Testis (tissue), 3 donors: Measurements from ENCODE around the gene RERE. TPM values are rescaled to one million over a fixed set of nuclear protein-coding genes. Genes with fewer than 3 reads are reported as not detected.

ENCODE experiments used
- DNase-seq: peaks from one replicate; pipeline ENCODE4 v3.0.0-alpha.2; 2019
- H3K27ac ChIP-seq, 2 donors: fragments of 200-600 bp; sonication (generic); one replicate each; pipeline ENCODE4 v1.5.1; 2019
- H3K27me3 ChIP-seq: fragments of 200-600 bp; sonication (generic); one replicate; pipeline ENCODE4 v1.5.1; 2019
- H3K36me3 ChIP-seq: fragments of 200-600 bp; sonication (generic); one replicate; pipeline ENCODE4 v1.5.1; 2017; ENCODE audit warnings: low read depth; ENCODE audit errors: missing control alignments
- H3K4me1 ChIP-seq: fragments of 200-600 bp; sonication (generic); one replicate; pipeline ENCODE4 v1.5.1; 2019
- H3K4me3 ChIP-seq, 2 donors: fragments of 200-600 bp; sonication (generic); one replicate each; pipeline ENCODE4 v1.5.1; 2017 to 2019
- H3K9me3 ChIP-seq: fragments of 200-600 bp; sonication (generic); one replicate; pipeline ENCODE4 v1.5.1; 2017
- CTCF ChIP-seq, 3 experiments: fragments of 450-650 bp in 2 of 3; fragments of 200-600 bp in 1 of 3; sonication (generic) in 1 of 3; IDR thresholded peaks; one replicate each; pipeline ENCODE4 v1.5.1; 2016 to 2019; ENCODE audit warnings: antibody characterized with exemption in 3 of 3, mild to moderate bottlenecking in 2 of 3, moderate library complexity in 1 of 3
- POLR2A ChIP-seq: fragments of 450-650 bp; IDR thresholded peaks from one replicate; pipeline ENCODE4 v1.6.1; 2017; ENCODE audit warnings: antibody characterized with exemption, mild to moderate bottlenecking, moderate library complexity
- WGBS, 2 donors: methylation state at CpG; one replicate each; pipeline ENCODE4 v1.1.5; 2018; 5-methylcytosine and 5-hydroxymethylcytosine counted together
- intact Hi-C: fragments of 100-400 bp; cut with DNase I; formaldehyde crosslinking; loops from one replicate; pipeline ENCODE4 v1.15.1; 2023; ENCODE audit warnings: low total_unique reads
- polyA plus RNA-seq: library from polyadenylated mRNA; stranded (reverse); fragments of 350-450 nt; fragmentation: Illumina TruSeq; extraction: RNeasy Lipid Tissue Mini Kit (QIAGEN cat#74804); gene quantifications from one replicate; pipeline ENCODE4 v1.2.3, GENCODE V29; 2014; ENCODE audit warnings: low read depth, low replicate concordance; ENCODE audit not compliant: insufficient read depth
- total RNA-seq, 2 donors: library from RNA; depleted of rRNA; stranded (reverse); fragments of >200 nt; gene quantifications; one replicate each; pipeline ENCODE4 v1.2.3, GENCODE V29; 2016

The RERE gene
- total and polyA plus RNA-seq, 3 donors from 2014 or later: 90.8 to 229 (median 203) TPM

- 51 to 58% methylated on average over 2 of the region's 2 CpGs for WGBS, 2 donors
These were observed 65.0 kb downstream of the RERE start for GRCh38 chr1:8752411-8752810.

GRCh38 chr1:8751984-8752383 is 65.5 kb downstream of the RERE start:
- no peaks in the 10 kb centered on the region for H3K36me3 ChIP-seq
- no peak overlapping the region for H3K4me3 ChIP-seq
- no peak overlapping the region for H3K27ac ChIP-seq
- no peak for DNase-seq
- no peaks in the 10 kb centered on the region for H3K9me3 ChIP-seq
- no peak for TF ChIP-seq CTCF (IDR thresholded peaks at IDR 0.05)
- no peak for TF ChIP-seq POLR2A
- WGBS, 2 donors: 85 to 90% methylated on average over 4 of the region's 4 CpGs
- no peaks in the 10 kb centered on the region for H3K27me3 ChIP-seq
- H3K4me1 ChIP-seq: peaks cover 4% of the 10 kb centered on the region
- intact Hi-C loops: no loop called here

More at GRCh38 chr1:8752411-8752810, 65.0 kb downstream of the RERE start:
- Histone ChIP-seq H3K27ac (no peak overlapping the region), H3K4me1 (peaks cover 4% of the 10 kb centered on the region), H3K4me3 (no peak overlapping the region), H3K9me3 (no peaks in the 10 kb centered on the region), H3K36me3 (no peaks in the 10 kb centered on the region), H3K27me3 (no peaks in the 10 kb centered on the region)
- DNase-seq: no peak
- intact Hi-C loops: no loop called here
- TF ChIP-seq CTCF (IDR thresholded peaks at IDR 0.05) (no peak), POLR2A (no peak)

- H3K4me1 ChIP-seq: no peaks in the 10 kb centered on the region
- H3K27me3 ChIP-seq: no peaks in the 10 kb centered on the region
- no peak for DNase-seq
- TF ChIP-seq CTCF (IDR thresholded peaks at IDR 0.05): no peak
- WGBS, 2 donors: 83 to 92% methylated on average over 15 of the region's 15 CpGs
- no peaks in the 10 kb centered on the region for H3K9me3 ChIP-seq
- no peak overlapping the region for H3K27ac ChIP-seq
- H3K4me3 ChIP-seq: no peak overlapping the region
- intact Hi-C loops: no loop called here
- H3K36me3 ChIP-seq: no peaks in the 10 kb centered on the region
These were observed 69.3 kb downstream of the RERE start for GRCh38 chr1:8747879-8748825.

- no peaks in the 10 kb centered on the region for H3K27me3 ChIP-seq
- H3K9me3 ChIP-seq: no peaks in the 10 kb centered on the region
- DNase-seq: no peak
- no peak overlapping the region for H3K27ac ChIP-seq
- H3K4me1 ChIP-seq: no peaks in the 10 kb centered on the region
- intact Hi-C loops: no loop called here
- H3K36me3 ChIP-seq: no peaks in the 10 kb centered on the region
- WGBS, 2 donors: 56 to 81% methylated on average over 3 of the region's 3 CpGs
- TF ChIP-seq CTCF (IDR thresholded peaks at IDR 0.05) (no peak), POLR2A (no peak)
- H3K4me3 ChIP-seq: no peak overlapping the region
These were observed 70.9 kb downstream of the RERE start for GRCh38 chr1:8746554-8746953.
